Stimulated activated CD8-positive, alpha-beta memory T cell treated with anti-CD3 and anti-CD28 coated beads, Interleukin-12 subunit alpha, Interleukin-12 subunit beta, amount 100 ng/mL, for 4 hours (primary cell): ENCODE results near the gene SMC1A.
"Not testable (repeated sequence)": the region's sequence is repeated elsewhere in the genome, so short reads cannot be mapped to it uniquely, and the experiment has no call there.

Experiments used
- DNase-seq: peaks from one replicate; pipeline ENCODE4 v3.0.0-alpha.2; 2020; ENCODE audit warnings: low read depth

The SMC1A gene

DNA sequence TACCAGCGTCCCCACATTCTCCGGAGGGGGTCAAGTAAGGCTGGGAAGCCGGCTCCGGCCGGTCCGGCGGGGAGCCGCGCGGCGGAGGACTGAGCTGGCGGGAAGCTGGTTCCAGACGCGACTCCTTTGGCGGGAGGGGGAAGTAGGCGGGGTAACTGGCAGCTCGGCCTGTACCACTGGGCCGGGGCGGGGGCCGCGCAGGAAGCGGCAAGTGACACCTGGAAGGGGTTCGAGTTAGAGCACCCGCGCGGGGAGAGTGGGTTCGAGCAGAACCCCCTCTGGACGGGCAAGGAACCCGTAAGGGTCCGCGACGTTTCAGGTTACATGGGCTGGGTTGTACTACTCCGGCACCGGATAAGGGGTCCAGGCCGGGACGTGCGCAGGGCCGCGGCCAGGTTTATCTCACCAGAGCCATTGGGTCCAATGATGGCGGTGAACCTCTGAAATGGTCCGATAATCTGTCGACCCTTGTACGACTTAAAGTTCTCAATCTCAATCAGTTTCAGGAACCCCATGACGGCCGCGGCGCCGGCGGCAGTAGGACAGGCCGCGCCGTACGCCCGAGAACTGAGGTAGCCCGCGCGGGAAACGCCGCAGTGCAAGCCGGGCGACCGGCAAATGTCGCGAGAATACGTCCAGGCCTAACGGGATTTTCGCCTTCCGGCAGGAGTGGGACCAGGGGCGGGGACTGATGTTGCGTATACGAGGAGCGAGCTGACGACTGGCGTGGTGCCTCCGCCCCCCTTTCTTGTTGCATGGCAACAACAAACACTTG, at the start of gene SMC1A:
Gene SMC1A, minus strand, starts transcription at position 569 of the 775 bp plus-strand sequence. Its CDS starts 54 bp downstream, at position 515.
- peak; percentile 94 for DNase-seq

DNA sequence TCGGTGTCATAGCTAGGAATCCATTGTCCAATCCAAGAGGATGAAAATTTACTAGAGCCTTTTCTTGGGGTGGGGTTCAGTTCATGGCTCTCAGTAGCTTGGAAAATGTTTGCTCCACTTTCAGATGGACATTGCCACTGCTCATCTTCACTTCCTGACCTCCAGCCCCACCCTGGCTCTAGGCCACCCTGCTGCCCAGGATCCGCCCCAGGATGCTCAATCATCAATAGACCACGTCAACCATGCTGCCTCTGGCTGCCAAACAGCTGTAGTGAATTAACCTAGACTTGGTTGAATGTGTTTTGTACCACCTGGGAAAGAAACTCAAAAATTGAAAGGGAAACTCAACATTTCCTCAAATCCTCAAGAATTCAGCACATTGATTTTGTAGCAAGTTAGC, 48.9 kb upstream of the SMC1A start:
- DNase-seq: no peak

DNA sequence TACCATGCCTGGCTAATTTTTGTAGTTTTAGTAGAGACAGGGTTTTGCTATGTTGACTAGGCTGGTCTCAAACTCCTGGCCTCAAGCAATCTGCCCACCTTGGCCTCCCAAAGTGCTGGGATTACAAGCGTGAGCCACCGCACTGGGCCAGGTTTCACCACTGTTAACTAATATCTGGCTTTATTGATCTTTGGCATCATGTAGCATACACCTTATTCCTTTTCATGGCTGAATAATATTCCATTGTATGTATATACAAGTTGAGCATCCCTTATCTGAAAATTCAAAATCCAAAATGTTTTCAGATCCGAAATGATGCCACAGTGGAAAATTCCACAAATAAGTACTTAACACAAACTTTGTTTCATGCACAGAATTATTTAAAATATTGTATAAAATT, 46.2 kb upstream of the SMC1A start:
- not testable (repeated sequence) for DNase-seq

DNA sequence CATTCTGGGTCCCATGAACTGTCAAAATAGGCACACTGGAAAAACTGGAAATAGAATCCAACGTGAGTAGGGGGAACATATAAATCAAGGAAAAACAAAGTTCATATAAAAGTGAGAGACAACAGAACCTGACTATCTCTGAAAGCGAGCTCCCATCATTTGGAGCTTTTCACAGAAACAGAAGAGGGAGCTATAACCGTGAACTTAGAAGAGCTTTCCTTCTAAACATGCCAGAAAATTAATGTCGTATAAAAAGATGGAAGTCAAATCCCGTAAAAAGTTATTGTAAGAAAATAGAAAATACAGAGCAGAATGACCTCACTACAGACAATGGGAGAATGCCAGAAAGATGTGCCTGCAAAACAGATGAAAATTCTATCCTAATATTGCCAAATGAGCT, 35.6 kb upstream of the SMC1A start:
- no peak for DNase-seq

DNA sequence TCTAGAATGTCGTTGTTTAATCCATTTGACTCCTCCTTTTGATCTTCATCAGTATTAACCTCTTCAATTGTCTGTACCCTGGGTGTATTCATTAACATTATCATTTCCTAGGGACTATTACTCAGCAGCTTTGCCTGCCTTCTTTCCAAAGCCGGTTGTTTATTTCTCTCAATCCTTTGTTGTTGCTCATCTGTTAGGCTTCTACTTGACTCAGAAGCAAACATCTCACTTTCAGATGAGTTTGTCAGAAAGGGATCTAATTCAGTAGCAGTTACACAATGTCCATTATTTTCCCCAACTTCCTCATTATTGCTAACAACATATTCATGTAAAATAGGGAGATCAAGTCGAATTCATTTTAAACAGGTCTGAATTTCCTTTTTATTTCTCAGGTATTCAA, 33.8 kb upstream of the SMC1A start:
- no peak for DNase-seq

DNA sequence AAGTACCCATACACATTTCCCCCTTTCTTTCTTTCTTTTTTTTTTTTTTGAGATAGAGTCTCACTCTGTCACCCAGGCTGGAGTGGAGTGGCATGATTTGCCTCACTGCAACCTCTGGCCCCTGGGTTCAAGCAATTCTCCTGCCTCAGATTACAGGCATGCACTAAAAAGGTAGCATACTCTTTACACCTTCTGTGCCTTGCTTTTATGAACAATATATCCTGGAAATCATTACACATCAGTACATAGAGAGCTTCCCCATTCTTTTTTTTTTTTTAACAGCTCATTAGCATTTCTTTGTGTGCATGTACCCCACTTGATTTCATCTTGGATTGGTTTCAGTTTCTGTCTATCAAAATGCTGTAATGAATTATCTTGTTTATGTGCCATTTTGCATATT, 30.4 kb upstream of the SMC1A start:
- DNase-seq: no peak

DNA sequence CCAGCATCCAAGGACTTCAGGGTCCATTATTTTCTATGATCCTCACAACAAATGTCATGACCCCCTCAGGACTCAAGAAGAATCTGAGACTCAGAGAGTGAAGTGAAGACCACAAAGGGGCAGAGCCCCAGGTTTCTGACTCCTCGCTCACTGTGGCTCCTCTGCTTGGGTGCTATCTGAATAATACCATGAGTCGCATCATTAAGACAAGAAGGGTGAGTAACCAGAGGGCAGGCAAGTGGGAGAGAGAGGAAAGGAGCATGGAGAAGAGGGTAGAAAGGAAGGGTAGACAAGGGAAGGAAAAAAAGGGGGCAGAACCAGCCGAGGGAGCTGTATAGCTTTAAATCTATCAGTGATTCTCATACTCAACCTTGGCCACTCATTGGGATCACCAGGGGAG, 27.2 kb upstream of the SMC1A start:
- no peak for DNase-seq

DNA sequence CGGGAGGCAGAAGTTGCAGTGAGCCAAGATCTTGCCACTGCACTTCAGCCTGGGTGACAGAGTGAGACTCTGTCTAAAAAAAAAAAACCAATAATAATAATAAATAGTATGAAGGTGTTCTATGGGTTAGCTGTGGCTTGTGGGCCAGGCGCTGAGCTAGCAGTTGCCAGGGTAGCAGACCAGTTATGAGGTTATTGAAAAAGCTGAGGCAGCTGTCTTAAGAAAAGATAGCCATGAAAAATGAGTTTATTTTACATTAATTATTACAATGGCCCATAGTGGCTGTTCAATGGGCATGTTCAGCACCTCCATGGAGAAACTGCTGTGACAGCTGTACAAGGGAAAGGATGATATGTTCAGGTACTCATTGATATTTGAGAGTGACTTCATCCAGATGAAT, 25.0 kb upstream of the SMC1A start:
- DNase-seq: no peak

DNA sequence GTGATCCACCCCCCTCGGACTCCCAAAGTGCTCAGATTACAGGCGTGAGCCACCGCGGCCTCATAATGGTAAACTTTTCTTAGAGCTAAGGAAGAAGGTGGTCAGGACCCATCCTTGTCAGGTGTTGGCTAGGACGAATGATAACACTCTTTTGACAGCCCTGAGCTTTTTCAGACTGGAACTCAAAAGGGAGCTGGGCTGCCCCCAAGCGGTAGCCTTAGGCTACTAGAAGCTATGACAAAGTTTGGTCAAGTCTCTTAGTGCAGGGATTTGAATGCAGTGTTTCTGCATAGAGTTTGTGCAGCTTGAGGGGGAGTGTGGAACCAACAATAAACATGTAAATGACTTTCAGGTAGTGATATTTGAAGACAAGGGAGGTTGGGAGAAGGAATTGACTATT, 23.5 kb upstream of the SMC1A start:
- no peak for DNase-seq

DNA sequence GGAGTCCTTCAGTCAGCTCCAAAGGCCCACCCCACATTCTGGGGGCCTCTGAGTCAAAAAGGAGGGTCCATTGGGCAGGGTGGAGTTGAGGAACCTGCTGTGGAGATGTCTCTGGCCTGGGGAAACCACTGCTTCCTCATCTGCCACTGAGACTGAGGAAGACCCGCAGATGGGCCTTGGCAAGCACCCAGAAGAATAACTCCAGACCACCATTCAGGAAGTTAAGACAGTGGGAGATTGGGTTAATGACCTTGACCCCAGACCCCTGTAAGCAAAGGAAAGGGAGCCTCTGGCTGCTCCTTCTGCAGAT, 19.8 kb upstream of the SMC1A start:
- DNase-seq: no peak

DNA sequence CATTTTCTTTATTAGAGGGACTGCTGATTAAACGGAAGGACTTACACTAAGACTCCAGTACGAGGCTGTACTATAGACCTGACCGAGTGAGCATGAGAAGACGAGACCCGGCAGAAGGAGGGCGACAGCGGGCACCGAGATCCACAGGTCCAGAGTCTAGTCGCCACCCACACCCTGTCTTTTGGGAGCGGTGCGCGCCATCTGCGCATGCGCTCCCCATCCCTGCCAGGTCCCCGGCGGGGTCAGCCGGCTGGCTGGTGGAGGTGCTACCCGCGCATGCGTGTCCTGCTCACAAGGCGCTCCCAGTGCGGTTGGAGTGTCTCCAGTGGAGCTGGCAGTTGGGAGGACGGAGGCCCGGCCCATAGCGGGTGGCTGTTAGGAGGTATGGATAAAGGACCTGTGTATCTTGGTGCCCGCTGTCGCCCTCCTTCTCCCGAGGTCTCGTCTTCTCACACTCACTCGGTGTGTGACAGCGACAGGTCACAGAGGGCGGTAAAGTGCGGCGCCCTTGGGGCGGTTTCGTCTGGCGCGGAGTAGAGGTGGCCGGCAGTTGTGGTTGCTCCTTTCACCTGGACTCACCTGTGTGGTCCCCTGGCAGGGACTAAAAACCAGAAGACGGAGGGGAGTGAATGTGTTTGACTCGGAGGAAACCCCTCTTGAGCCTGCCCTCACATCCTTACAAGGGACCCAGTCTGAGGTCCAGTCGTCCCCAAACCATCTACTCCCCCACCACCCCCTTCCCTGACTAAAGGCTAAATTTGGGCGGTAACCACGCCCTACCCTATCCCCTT, 19.3 kb upstream of the SMC1A start:
- peak; percentile 56 for DNase-seq

DNA sequence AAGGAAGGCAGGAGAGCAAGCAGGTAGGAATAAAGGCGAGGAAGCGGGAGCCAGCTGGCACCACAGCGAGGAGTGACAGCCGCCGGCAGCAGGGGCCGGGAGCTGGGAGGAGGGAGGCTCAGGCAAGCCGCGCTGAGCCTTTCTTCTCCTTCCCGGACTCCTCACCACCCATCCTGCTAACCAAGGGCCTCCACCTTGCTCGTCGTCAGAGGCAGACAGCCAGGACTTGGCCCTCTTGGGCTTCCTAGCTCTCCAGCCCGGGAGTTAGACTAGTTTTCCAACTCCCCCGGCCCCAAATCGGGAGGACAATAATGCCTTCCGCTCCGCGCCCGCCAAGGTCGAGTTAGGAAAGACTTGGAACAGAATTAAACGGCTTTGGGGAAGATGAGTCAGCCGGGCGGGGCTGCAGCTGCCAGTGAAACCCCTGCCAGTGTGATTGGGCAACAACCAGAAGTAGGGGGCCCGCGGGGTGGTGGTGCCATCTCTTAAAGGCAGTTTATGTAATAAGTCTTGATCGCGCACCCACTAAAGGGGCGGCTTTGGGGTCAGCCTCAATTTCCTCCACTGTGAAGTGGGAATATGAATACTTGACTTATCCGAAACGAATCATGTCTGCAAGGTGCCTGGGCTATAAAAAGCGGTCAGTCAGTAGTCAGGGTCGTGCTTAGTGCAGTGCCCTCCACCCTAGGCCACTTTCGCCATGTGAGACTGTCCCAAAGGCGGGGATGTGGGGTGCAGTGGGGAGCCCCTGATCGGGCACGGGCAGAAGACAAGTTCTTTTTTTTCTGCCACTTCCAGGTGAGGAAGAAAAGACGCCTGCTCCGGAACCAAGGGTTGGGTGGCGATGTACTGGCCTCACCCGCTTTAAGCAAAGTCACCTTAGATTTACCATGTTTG, 18.4 kb upstream of the SMC1A start:
- DNase-seq: no peak

DNA sequence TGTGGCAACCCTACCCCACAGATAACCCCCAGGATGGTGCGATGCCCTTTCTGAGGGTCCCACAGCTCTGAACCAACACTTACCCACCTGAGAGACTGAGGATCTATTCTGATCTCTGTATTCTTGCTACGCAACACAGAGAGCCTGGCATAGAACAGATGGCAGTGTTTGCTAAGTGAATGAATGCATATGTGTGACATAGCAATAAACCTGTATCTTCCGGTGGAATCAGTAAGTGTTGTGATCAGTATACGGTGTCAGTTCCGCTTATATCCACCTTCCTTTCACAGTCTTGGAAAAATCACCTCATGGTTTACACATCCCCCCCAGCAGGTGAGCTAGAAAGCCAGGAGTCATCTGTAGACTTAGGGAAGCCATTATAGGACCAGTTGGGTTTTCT, 17.6 kb upstream of the SMC1A start:
- DNase-seq: no peak

DNA sequence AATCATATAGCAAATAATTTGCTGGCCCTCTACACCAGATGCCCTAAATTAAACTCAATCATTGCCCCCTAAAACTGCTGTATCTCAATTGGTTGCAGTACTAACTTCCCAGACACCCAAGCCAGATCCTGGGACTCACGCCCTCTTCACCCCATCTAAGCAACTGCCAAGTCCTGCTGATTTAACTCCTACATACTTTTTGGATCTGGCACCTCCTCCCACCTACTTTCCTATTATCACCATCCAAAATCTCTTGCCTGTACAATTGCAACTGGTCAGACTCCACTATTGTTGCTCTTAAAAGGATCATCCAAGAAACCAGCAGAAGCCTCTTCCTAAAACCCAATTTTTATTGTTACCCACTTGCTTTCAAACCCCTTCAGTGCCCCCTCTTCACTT, 16.4 kb upstream of the SMC1A start:
- no peak for DNase-seq

DNA sequence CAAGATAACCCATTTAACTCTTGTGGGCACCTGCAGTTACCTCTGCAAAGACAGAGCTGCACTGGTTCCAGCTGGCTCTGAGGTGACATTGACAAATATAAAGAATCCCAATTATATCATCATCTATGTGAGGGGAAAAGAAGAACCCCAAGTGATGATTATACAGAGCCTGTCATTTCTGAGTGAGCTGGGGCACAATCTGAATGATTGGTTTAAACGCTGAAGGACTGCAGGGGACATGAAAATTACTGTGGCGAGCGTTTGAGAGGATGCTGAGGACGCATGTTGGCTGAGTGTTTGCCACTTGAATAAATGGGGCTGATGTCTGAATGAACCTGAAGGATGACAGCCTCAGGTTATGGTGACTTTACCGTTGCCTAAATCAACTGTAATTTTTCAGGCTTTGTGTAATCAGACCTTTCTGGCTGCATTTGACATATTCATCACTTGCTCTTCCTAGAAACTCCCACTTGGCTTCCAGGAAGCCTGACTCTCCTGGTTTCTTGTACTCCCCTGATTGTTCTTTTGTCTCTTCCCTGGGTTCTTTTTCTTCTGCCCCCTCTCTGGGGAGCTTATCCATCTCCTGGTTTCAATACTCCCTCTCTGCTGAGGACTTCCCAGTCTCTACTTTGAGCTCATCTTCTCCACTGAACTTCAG, 15.8 kb upstream of the SMC1A start:
- DNase-seq: no peak

DNA sequence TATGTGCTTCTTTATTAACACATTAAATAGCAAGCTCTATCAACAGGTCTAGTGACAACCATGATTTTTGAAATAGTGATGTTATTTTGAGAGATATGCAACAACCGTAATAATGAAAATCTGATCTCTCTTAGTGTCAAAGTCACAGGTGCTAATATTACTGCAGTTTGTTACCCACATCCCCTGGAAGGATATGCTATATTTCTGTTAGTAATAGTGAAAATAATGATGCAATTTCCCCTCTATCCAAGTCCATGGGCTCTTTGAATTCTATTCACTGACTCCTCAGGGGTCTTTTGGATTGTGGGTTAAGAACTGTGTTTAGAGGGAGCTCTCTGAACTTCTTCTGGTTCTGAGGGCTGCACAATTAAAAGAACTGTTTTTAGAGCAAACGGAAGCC, 14.8 kb upstream of the SMC1A start:
- no peak for DNase-seq

DNA sequence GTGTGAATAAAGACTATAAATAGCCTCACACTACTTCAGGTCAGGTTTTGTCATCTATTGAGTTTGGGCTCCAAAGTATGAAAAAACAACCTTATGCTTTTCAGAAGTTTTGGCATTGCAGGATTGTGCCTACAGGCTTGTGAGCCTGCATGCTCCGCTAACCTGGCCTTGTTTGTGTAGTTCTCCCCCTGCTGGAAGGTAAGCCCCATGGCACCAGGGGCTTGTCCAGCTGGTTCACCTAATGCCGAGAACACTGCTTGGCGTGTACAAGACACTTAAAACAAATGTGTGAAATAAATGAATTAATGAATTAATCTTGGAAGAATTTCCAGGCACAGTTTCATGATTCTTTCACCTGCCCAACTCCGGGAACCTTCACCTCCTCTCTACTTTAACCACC, 13.5 kb upstream of the SMC1A start:
- peak; percentile 35 for DNase-seq

DNA sequence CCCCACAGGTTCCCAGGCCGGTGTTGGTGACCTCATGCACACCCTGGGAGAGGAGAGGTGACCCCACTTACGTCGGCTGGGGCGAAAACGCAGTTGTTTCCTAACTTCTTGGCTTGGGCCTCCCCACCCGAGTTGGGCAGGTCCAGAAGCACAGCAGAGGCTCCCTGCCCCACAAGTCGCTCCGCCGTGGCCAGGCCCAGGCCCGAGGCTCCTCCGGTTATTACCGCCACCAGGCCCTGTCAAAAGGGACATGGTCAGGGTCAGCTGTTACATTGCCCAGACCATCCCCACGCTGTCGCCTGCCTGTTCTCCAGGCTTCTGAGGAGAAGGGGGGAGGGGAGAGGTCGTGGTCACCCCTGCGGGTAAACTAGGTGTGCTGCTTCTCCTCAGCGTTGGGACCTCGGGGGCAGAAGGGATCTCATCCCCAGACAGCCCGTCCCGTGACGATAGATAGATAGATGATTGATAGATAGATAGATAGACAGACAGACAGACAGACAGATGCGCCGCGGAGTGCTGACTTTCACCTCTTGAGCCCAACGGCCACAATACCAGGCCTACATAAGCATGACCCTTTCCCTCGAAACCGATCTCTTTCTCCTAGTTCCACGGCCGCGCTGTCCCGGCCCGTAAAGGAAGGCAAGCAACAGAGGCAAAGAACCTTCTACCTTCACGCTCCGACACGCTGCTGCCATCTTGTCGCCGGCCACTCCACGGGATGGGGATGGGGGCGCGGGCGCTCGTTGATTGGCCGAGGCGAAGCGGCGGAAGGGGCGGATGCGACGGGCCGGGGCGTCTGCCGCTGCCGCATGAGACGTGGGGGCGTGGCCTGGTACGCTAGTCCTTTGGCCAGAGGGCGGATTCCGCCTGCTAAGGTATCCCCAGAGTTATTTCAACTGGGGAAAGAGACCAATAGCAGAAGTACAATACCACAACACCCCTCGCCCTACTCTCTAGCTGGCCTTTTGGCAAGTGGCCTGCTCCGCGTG, 11.5 kb upstream of the SMC1A start, which contains the start of gene HSD17B10:
Gene HSD17B10, minus strand, starts transcription at position 720 of the 989 bp plus-strand sequence. Its CDS starts 25 bp downstream, at position 695.
- peak; percentile 72 for DNase-seq

DNA sequence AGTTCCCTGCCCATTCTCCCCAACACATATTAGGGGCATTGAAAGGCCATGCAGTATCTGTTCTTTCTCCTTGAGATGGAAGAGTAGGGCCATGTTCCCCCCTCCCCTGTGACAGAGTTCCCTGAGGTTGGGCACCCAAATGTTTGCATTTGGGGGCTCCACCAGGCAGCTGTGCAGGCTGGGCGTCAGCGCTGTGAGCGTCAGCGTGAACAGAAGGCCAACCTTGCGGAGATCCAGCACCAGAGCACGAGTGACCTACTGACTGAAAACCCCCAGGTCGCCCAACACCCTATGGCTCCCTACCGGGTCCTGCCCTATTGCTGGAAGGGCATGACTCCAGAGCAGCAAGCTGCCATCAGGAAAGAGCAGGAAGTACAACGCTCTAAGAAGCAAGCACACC, 7.8 kb upstream of the SMC1A start:
- no peak for DNase-seq

DNA sequence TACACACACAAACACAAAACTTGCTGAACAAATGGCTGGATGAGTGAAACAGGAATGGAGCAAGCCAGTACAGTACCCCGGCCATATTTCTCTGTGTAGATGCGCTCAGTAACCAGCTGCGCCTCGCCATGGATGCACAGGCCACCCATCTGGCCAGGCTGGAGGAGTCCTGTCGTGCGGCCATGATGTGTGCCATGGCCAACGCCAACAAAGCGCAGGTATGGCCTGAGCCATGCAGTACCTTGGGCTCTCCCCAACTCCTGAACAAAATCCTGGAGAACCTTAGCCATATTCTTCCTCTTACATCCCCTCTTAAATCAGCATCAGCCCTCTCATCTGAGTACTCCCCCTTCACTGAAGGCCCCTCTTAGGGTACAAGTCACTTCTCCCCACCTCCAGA, 7.3 kb upstream of the SMC1A start:
- DNase-seq: no peak

DNA sequence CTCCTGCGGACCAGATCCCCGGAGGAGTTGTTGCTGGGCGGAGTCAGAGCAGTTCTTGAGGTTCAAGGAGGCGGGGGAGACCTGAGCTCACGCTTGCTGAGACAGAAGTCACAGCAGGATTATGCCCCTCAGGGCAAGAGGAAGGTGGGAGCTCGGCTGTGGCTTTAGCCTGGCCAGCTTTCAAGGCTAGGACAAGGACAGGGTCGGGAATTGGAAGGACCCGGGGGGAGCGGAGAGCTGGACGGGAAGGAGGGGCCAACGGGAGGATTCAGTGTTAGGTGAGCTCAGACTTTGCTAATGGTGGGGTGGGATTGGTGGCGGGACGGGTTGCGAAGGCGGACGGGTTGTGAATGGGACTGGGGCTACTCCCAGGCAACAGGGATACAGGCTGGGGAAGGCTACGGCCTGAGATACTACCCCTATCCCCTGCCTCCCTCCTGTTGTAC, 430 bp upstream of the SMC1A start, which contains the start of gene RIBC1:
Gene RIBC1, plus strand, starts transcription at position 13 of the 446 bp plus-strand sequence. CDS start 3,404 bp downstream, outside the sequence.
- no peak for DNase-seq
